Skin of body (tissue), 2 donors: Measurements from ENCODE around the gene NPL. TPM values are rescaled to one million over a fixed set of nuclear protein-coding genes. Genes with fewer than 3 reads are reported as not detected.

ENCODE experiments used
- DNase-seq: peaks from one replicate; lab custom pipeline; 2025; lab: John Stamatoyannopoulos, UW
- total RNA-seq: library from RNA; depleted of rRNA; stranded (reverse); fragments of >200 nt; gene quantifications from one replicate; pipeline ENCODE4 v1.2.3, GENCODE V29; 2014

The NPL gene
- total RNA-seq, 1 donor from 2014 or later: 48.0 TPM

GRCh38 chr1:182778862-182779261 is 10.7 kb upstream of the NPL start:
- no peak for DNase-seq

- DNase-seq: no peak
Observed at GRCh38 chr1:182779530-182779929, 10.0 kb upstream of the NPL start.

DNA sequence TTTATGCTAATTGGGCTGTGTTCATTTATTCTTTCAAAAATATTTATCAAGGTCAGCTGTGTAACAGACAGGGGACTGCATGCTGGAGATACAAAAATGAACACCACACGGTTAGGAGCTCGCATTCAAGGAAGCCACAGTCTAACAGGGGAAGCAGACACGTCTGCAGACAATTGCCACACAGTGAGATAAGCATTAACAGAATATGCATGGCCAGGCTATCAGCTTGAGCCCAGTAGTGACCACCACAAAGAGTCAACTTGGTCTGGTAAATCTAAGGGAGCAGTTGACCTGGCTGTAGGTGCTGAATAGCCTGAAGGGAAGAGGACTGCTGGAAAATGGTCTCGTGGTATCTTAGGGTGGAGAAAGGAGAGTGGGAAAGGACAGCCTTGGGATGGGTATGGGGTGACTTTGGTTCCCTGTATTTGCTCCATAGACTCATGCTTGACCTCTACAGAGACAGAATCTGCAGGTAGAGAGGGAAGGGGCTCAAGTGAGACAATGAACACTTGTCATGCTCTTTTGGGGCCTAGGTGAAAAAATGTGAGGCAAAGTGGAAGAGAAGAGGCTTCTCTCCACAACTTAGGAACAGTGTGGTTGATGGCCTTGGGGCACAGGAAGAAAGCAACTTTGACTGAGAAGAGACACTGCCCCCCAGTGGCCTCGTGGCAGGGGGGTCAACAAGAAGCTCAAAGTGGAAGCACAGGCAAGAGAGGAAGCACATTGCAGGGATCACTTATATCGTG is 7.6 kb upstream of the NPL start:
- DNase-seq: peak; percentile 43

DNA sequence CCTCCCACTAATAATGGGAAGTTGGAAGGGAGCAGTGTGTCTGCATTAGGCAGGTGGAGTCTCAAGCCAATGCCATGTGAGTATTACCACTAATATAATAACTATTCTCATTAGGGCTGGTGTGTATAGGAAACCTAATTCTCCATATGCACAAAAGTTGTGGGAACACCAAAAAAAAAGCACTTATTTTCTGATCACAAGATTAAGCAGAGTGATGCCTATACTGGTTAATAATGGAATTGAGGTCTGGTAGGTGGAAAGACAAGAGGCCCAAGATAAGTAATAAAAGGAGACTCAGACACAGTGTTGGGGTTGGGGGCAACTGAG is 7.0 kb upstream of the NPL start:
- DNase-seq: no peak

DNA sequence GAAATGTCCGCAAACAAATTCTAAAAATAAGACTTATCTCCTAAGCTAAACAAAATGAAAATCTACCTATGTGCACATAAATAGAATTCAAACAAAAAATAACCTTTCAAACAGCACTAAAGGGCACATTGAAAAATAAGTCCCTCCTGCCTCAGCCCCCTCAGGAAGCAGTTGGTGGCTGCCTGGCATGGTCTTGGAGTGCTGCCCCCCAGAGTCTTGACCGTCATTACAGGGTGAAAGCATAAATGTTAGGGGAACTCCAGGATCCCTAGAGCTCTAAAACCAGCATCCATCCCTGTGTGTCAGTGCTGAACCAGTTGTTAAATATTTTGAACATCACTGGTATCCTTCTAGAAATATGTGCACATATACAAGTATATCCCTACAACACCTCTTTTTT is 6.5 kb upstream of the NPL start:
- no peak for DNase-seq

GRCh38 chr1:182784556-182785171 is 4.9 kb upstream of the NPL start:
- peak; percentile 53 for DNase-seq

DNA sequence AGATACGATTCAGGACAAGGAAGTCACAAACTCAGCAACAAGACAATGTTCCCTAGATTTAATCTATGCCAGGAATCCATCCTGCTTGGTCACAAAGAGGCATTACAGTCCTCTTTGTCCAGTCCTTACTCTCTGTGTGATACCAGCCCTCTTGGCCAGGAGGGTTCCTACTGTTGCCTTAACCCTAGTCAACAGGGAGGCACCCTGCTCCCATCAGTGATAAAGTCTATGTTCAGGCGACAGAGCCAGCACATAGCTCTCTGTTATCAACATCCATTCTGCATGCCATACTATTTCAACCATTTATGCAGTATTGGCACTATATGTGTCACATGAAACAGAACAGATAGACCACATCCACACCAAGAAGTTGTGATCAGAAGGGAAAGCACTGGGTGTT is 4.4 kb upstream of the NPL start:
- DNase-seq: no peak

DNA sequence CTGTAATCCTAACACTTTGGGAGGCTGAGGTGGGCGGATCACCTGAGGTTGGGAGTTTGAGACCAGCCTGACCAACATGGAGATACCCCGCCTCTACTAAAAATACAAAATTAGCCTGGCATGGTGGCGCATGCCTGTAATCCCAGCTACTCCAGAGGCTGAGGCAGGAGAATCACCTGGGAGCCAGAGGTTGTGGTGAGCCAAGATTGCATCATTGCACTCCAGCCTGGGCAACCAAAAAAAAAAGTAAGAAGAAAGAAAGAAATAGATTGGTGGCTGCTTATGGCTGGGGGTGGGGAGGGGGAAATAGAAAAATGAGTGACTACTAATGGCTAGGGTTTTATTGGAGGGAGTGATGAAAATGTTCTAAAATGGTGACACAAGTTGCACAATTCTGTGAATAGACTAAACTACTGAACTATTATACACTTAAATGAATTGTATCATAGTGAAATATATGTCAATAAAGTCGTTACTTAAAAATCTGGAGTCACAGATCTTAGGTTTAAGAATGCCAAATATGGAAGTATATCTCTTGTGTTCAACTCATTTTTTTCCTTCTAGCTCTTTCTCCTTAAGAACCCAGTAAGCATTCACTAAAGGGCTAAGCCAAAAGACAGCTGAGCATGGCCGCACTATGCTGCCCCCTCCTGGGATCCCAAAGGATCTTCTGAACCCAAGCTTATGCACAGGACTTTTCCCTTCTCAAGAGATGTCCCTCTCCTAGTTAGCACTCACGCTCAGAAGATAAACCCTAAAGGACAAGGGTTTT is 3.2 kb upstream of the NPL start:
- peak; percentile 49 for DNase-seq

DNA sequence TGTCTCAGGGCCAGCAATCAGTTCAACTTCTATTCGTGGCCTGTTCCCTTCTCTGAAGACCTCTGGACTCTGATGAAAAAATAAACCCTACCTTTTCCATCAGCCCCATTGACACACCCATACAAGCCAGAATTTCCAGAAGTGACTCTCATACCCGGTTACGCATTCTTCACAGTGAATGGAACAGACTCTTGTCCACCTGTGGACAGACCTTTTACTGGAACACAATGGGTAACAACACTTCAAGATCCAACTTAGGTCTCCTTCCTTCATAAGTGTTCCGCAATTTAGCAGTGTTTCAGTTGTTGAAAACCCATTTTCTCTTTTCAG is 2.6 kb upstream of the NPL start:
- no peak for DNase-seq

DNA sequence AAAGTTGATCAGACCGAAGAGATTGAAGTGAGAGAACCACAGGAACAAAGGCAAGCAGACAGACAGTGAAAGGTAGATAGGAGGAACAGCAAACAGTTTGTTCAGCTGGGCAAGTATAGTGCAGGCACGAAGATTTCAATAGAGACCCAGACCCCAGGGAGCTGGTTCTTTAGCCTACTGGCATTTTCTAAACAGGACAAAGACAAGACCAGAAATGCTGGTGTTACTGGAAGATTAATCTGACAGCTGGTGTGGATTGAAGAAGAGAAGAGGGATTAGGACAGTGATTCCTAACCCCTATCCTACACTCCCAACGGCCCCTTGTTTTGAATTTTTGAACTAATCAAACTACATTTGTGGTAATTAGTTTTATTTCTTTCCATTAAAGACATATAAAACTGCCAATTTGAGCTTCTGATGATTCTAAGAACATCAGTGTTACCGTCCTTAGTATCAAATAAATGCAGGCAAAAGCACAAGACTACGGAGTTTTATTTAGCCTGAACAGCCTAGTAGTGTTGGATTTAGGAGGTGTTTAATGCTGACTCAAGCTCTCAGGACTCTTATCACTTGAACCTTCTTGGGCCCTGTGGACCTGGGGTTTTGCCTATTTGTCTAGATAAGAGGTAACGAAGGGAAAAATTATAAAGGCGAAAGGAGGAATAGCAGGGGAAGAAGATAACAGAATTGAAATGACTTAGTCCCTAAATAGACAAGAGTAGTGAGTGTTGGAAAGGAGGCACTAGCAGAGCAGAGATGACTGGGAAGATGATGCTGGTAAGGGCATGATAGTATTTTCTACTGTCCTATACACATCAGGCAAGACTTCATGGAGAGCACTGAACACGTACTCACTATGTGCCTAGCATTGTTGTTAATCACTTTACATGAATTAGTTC is 2.0 kb downstream of the NPL start:
- DNase-seq: no peak

DNA sequence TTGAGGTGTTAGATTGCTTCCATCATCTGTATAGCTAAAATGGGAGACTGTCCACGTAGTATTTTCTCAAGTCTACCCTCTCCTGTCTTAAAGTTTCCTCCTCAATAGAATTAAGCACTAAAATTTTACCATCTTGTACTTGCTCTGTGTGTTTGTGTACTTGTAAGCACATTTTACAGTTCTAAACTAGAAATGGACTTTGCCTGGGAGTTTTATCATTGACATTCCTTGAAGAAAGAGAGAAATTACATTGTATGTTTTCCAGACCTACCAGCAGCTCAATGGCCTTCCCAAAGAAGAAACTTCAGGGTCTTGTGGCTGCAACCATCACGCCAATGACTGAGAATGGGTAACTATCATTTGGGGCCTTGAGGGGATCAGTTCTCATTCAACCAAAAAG is 4.5 kb downstream of the NPL start:
- DNase-seq: no peak

DNA sequence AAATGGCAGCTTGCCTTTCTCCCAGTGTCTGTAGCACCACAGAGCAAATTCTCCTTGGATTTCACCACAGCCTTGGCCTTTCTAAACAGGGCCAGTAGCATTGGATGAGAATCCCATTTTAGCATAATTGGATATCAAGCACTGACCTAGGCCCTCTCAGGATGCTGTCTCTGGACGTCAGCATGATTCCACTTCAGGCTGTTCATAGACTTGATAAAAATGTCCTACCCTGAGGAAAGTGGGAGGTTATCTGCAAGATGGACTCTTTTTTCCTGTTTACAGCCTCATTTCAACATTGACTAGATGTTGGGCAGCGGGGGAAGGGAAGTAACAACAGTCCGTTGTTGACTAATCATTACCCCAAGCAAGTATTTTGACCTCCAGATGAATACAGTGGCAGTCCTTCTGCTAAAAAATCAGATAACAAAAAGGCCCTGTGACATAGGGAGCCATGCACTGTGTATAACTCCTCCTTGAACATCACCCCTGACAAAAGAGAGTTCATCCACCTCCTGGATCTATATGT is 5.2 kb downstream of the NPL start:
- no peak for DNase-seq

GRCh38 chr1:182795563-182796228 is 6.1 kb downstream of the NPL start:
- DNase-seq: no peak

DNA sequence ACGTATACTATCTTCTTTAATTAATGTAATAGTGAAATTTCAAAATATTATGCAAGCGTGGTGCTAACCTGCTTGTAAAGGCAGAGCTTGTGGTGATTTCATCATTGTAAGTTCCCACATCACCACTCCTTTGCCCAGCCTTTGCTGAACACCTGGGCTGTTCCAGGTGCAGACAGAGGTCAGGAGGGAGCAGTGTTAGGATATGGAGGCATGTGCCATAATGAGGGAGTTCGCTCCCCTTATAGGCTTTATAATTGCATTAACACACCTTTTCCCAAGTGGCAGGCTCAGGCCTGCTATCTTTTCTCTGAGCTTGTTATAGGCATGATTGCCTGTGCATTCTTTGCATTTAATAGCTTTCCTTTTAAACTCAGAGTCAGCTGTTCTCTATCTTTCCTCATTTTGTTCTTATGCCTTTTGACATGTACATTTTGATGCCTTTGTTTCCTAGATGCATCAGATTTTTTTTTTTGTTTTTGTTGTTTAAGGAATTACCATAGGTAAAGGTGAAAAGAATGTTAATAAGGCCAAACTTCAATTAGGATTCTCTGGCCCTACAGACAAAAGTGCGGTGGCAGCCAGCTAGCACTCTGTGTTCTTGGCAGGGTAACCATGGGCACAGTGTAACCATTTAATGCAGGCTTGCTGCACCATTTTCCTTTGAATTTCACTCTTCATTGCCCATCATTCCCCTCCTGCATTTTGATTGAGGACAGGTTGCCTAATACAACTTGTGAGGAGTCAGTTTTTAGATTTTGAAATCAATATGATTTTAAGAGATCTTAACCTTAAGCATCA is 12.6 kb downstream of the NPL start:
- no peak for DNase-seq

- no peak for DNase-seq
Observed at GRCh38 chr1:182803846-182804245, 14.3 kb downstream of the NPL start.

DNA sequence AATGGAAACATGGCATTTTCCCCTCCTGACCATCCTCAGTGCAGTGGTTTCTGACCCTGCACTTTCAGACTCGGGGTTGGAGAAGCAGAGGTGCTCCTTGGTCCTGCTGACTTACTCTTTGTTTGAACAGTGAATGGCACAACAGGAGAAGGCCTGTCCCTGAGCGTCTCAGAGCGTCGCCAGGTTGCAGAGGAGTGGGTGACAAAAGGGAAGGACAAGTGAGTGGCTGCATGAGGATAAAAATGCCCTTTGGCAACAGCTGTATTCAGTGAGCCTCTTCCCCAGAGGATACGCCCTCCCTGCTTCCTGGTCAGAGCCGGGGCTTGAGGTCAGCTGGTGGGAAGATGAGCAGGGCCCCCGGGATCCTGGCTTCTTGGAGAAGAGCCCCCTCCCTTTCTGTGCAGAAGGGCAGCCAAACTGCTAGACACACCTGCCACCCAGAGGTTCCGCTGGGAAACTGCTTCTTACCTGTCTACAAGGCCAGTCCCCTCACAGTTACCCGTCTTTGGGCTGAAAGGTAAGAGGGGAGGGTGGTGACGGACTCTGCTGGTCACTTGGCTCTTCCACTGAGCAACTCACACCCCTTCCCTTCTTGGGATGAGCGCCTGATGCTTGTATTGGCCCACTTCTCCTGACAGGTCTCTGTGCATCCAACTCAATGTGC is 16.6 kb downstream of the NPL start:
- no peak for DNase-seq

DNA sequence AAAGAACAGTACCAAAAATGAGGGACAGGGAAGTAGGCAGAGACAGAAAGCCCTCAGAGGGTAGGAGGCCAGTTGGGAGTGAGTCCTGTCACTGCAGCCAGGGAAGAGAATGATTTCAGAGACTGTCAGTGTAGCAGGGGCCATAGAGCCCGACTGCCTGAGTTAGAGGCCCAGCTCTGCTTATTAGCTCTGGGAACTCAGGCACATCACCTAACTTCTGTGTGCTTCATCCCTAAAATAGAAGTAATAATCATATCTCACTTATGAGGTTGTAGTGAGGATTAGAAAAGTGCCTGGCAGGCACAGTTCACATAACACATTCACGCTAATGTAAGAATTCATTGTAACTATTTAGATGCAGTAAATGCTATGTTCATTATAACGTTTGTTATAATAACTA is 18.3 kb downstream of the NPL start:
- no peak for DNase-seq

GRCh38 chr1:182809414-182809957 is 19.9 kb downstream of the NPL start:
- DNase-seq: no peak

GRCh38 chr1:182811975-182812722 is 22.6 kb downstream of the NPL start:
- no peak for DNase-seq
